Cerebellar cortex (tissue), 1 donor: Measurements from ENCODE around the gene OSMR.
"Not testable (repeated sequence)": the region's sequence is repeated elsewhere in the genome, so short reads cannot be mapped to it uniquely, and the experiment has no call there.

ENCODE experiments used
- DNase-seq: peaks from one replicate; pipeline ENCODE4 v3.0.0-alpha.2; 2015; ENCODE audit warnings: low spot score

Gene OSMR

GRCh38 chr5:38831117-38831516 is 14.7 kb upstream of the OSMR start:
- DNase-seq, result no peak

- peak; percentile 21 for DNase-seq
These were observed 13.9 kb upstream of the OSMR start for GRCh38 chr5:38831909-38832308.

GRCh38 chr5:38832810-38833209 is 13.0 kb upstream of the OSMR start:
- no peak for DNase-seq

GRCh38 chr5:38835887-38836286 is 9.9 kb upstream of the OSMR start:
- DNase-seq, result no peak

GRCh38 chr5:38837416-38837815 is 8.4 kb upstream of the OSMR start:
- no peak for DNase-seq

- DNase-seq, result no peak
These were observed 7.9 kb upstream of the OSMR start for GRCh38 chr5:38837932-38838331.

- no peak for DNase-seq
These were observed 2.1 kb upstream of the OSMR start for GRCh38 chr5:38843665-38844064.

- no peak for DNase-seq
These were observed 683 bp downstream of the OSMR start for GRCh38 chr5:38846379-38847011.

GRCh38 chr5:38847559-38848347 is 1.9 kb downstream of the OSMR start:
- no peak for DNase-seq

GRCh38 chr5:38848637-38849036 is 2.8 kb downstream of the OSMR start:
- DNase-seq, result no peak

- not testable (repeated sequence) for DNase-seq
These were observed 5.8 kb downstream of the OSMR start for GRCh38 chr5:38851640-38852039.

GRCh38 chr5:38853753-38854470 is 8.1 kb downstream of the OSMR start:
- DNase-seq, result no peak

- DNase-seq, result no peak
These were observed 9.1 kb downstream of the OSMR start for GRCh38 chr5:38854907-38855306.

GRCh38 chr5:38856660-38857059 is 10.8 kb downstream of the OSMR start:
- DNase-seq, result no peak

- DNase-seq, result no peak
These were observed 13.0 kb downstream of the OSMR start for GRCh38 chr5:38858839-38859238.

GRCh38 chr5:38861986-38862770 is 16.4 kb downstream of the OSMR start:
- DNase-seq, result not testable (repeated sequence)

GRCh38 chr5:38866362-38867031 is 20.7 kb downstream of the OSMR start:
- no peak for DNase-seq

GRCh38 chr5:38867032-38867398 is 21.2 kb downstream of the OSMR start:
- no peak for DNase-seq

- DNase-seq, result no peak
These were observed 21.6 kb downstream of the OSMR start for GRCh38 chr5:38867416-38867815.

- DNase-seq, result no peak
These were observed 24.8 kb downstream of the OSMR start for GRCh38 chr5:38870595-38870994.

GRCh38 chr5:38871058-38871605 is 25.3 kb downstream of the OSMR start:
- no peak for DNase-seq
